ENCODE data around the gene PEX5.
A peak's percentile ranks its signal among the peaks of the same experiment; 100 is the strongest.
"Not testable (repeated sequence)": the region's sequence is repeated elsewhere in the genome, so short reads cannot be mapped to it uniquely, and the experiment has no call there.

Gene PEX5

GRCh38 chr12:7160183-7160582 lies 29.3 kb upstream of the PEX5 start:
- DNase-seq (ENCODE audit: low read depth), result no peak

GRCh38 chr12:7161327-7161726 lies 28.2 kb upstream of the PEX5 start:
- DNase-seq (ENCODE audit: low read depth), result no peak

GRCh38 chr12:7161811-7162210 lies 27.7 kb upstream of the PEX5 start:
- DNase-seq (ENCODE audit: low read depth), result no peak

- DNase-seq (ENCODE audit: low read depth), result no peak
Observed at GRCh38 chr12:7162691-7163114, 26.8 kb upstream of the PEX5 start.

- no peak for DNase-seq (ENCODE audit: low read depth)
Observed at GRCh38 chr12:7169951-7170350, 19.5 kb upstream of the PEX5 start.

- no peak for DNase-seq (ENCODE audit: low read depth)
Observed at GRCh38 chr12:7171854-7172253, 17.6 kb upstream of the PEX5 start.

GRCh38 chr12:7175493-7175892 lies 14.0 kb upstream of the PEX5 start:
- DNase-seq (ENCODE audit: low read depth), result no peak

- no peak for DNase-seq (ENCODE audit: low read depth)
Observed at GRCh38 chr12:7176595-7176994, 12.9 kb upstream of the PEX5 start.

GRCh38 chr12:7178481-7178880 lies 11.0 kb upstream of the PEX5 start:
- DNase-seq (ENCODE audit: low read depth), result no peak

- no peak for DNase-seq (ENCODE audit: low read depth)
Observed at GRCh38 chr12:7180685-7181084, 8.8 kb upstream of the PEX5 start.

GRCh38 chr12:7186058-7186457 lies 3.4 kb upstream of the PEX5 start:
- DNase-seq (ENCODE audit: low read depth), result not testable (repeated sequence)

- peak; percentile 39 for DNase-seq (ENCODE audit: low read depth)
Observed at GRCh38 chr12:7188562-7189397, 706 bp upstream of the PEX5 start.

GRCh38 chr12:7190268-7191055 lies 976 bp downstream of the PEX5 start:
- peak; percentile 2 for DNase-seq (ENCODE audit: low read depth)

- no peak for DNase-seq (ENCODE audit: low read depth)
Observed at GRCh38 chr12:7193674-7194073, 4.2 kb downstream of the PEX5 start.

GRCh38 chr12:7197841-7198240 lies 8.4 kb downstream of the PEX5 start:
- no peak for DNase-seq (ENCODE audit: low read depth)

- DNase-seq (ENCODE audit: low read depth), result no peak
Observed at GRCh38 chr12:7203109-7203508, 13.6 kb downstream of the PEX5 start.

GRCh38 chr12:7205091-7205490 lies 15.6 kb downstream of the PEX5 start:
- DNase-seq (ENCODE audit: low read depth), result no peak

GRCh38 chr12:7206691-7207090 lies 17.2 kb downstream of the PEX5 start:
- DNase-seq (ENCODE audit: low read depth), result no peak

GRCh38 chr12:7207866-7208625 lies 18.6 kb downstream of the PEX5 start:
- DNase-seq (ENCODE audit: low read depth), result no peak

- no peak for DNase-seq (ENCODE audit: low read depth)
Observed at GRCh38 chr12:7209958-7210357, 20.5 kb downstream of the PEX5 start.

- DNase-seq (ENCODE audit: low read depth), result no peak
Observed at GRCh38 chr12:7210642-7211151, 21.2 kb downstream of the PEX5 start.

- no peak for DNase-seq (ENCODE audit: low read depth)
Observed at GRCh38 chr12:7212678-7213077, 23.2 kb downstream of the PEX5 start.

Measured in T-helper 22 cell (primary cell).